Hematopoietic multipotent progenitor cell treated with erythropoietin and hydrocortisone succinate and interleukin-3 and kit ligand, for 15 days (in vitro differentiated cells): ENCODE data around the gene NUP214.
"Not testable (repeated sequence)": the region's sequence is repeated elsewhere in the genome, so short reads cannot be mapped to it uniquely, and the experiment has no call there.

Source experiments
- DNase-seq: peaks from one replicate; pipeline ENCODE4 v3.0.0-alpha.2; 2015; ENCODE audit warnings: low spot score

Gene NUP214

GRCh38 chr9:131116281-131117120, 8.9 kb upstream of the NUP214 start:
- no peak for DNase-seq

GRCh38 chr9:131117121-131117761, 8.1 kb upstream of the NUP214 start:
- no peak for DNase-seq

GRCh38 chr9:131117762-131118145, 7.6 kb upstream of the NUP214 start:
- no peak for DNase-seq

GRCh38 chr9:131119600-131119999, 5.8 kb upstream of the NUP214 start:
- no peak for DNase-seq

- no peak for DNase-seq
Measured at GRCh38 chr9:131120620-131121228, 4.7 kb upstream of the NUP214 start.

GRCh38 chr9:131121346-131121745, 4.0 kb upstream of the NUP214 start:
- DNase-seq, result no peak

GRCh38 chr9:131122158-131122557, 3.2 kb upstream of the NUP214 start:
- DNase-seq, result no peak

- no peak for DNase-seq
Measured at GRCh38 chr9:131125038-131125287, 423 bp upstream of the NUP214 start.

GRCh38 chr9:131126059-131126426, 657 bp downstream of the NUP214 start:
- DNase-seq, result no peak

GRCh38 chr9:131129183-131129582, 3.8 kb downstream of the NUP214 start:
- no peak for DNase-seq

GRCh38 chr9:131138676-131139075, 13.3 kb downstream of the NUP214 start:
- no peak for DNase-seq

- no peak for DNase-seq
Measured at GRCh38 chr9:131140112-131140511, 14.7 kb downstream of the NUP214 start.

GRCh38 chr9:131140550-131140949, 15.2 kb downstream of the NUP214 start:
- no peak for DNase-seq

- DNase-seq, result no peak
Measured at GRCh38 chr9:131142160-131142559, 16.8 kb downstream of the NUP214 start.

GRCh38 chr9:131144201-131144600, 18.8 kb downstream of the NUP214 start:
- no peak for DNase-seq

- no peak for DNase-seq
Measured at GRCh38 chr9:131145245-131145644, 19.9 kb downstream of the NUP214 start.

- DNase-seq, result no peak
Measured at GRCh38 chr9:131146186-131146585, 20.8 kb downstream of the NUP214 start.

GRCh38 chr9:131148276-131148675, 22.9 kb downstream of the NUP214 start:
- no peak for DNase-seq

GRCh38 chr9:131148966-131149687, 23.7 kb downstream of the NUP214 start:
- no peak for DNase-seq

GRCh38 chr9:131149688-131150053, 24.3 kb downstream of the NUP214 start:
- DNase-seq, result no peak

- no peak for DNase-seq
Measured at GRCh38 chr9:131153595-131153994, 28.2 kb downstream of the NUP214 start.

- DNase-seq, result not testable (repeated sequence)
Measured at GRCh38 chr9:131158673-131159072, 33.3 kb downstream of the NUP214 start.
